ENCODE measurements around the gene SCNN1A. TPM values are rescaled to one million over a fixed set of nuclear protein-coding genes. Genes with fewer than 3 reads are reported as not detected.

Gene SCNN1A
- total RNA-seq, 6 experiments from 2014 or later, result 0.18 TPM; not detected in 5

- Mint-ChIP-seq H3K4me1 (ENCODE audit: low read depth) (peaks cover 8% of the 10 kb centered on the region), H3K4me3 (no peak overlapping the region), H3K27me3 (ENCODE audit: insufficient read depth) (peaks cover 15% of the 10 kb centered on the region), H3K9me3 (no peaks in the 10 kb centered on the region), H3K36me3 (ENCODE audit: low read depth) (no peaks in the 10 kb centered on the region), H3K27ac (no peak overlapping the region)
- no peak for DNase-seq
- TF ChIP-seq CTCF (IDR thresholded peaks at IDR 0.05), result no peak
These were observed 64.4 kb downstream of the SCNN1A start for GRCh38 chr12:6310771-6311610.

DNA sequence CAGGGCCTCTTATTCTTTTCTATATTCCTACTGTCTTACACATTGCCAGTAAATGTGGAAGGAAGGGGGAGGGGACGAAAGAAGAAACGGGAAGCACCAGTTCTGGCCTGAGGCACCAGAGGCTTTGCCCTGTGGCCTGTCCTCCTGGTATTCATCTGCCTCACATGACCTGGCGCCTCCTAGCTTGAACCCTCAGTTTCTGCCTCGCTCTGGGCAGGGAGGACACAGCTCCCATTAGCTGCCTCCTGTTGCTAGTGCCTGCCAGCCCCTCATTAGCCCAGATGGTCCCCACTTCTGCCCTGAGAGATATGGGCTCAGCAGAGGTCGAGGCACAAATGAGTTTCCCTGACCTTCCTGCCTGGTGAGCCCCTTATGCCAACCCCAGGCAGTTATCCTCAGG is 67.8 kb downstream of the SCNN1A start:
- H3K4me1 Mint-ChIP-seq (ENCODE audit: low read depth), result peaks cover 6% of the 10 kb centered on the region
- no peak overlapping the region for H3K4me3 Mint-ChIP-seq
- DNase-seq, result no peak
- no peak for TF ChIP-seq CTCF (IDR thresholded peaks at IDR 0.05)
- H3K9me3 Mint-ChIP-seq, result no peaks in the 10 kb centered on the region
- peaks cover 22% of the 10 kb centered on the region for H3K27me3 Mint-ChIP-seq (ENCODE audit: insufficient read depth)
- H3K36me3 Mint-ChIP-seq (ENCODE audit: low read depth), result no peaks in the 10 kb centered on the region
- no peak overlapping the region for H3K27ac Mint-ChIP-seq

- Mint-ChIP-seq H3K27ac (no peak overlapping the region), H3K27me3 (ENCODE audit: insufficient read depth) (peaks cover 22% of the 10 kb centered on the region), H3K9me3 (no peaks in the 10 kb centered on the region), H3K4me3 (no peak overlapping the region), H3K36me3 (ENCODE audit: low read depth) (no peaks in the 10 kb centered on the region), H3K4me1 (ENCODE audit: low read depth) (peaks cover 5% of the 10 kb centered on the region; the same call in 1 of the 2 replicates)
- TF ChIP-seq CTCF (IDR thresholded peaks at IDR 0.05), result no peak
- no peak for DNase-seq
These were observed 68.7 kb downstream of the SCNN1A start for GRCh38 chr12:6306599-6307220.

DNA sequence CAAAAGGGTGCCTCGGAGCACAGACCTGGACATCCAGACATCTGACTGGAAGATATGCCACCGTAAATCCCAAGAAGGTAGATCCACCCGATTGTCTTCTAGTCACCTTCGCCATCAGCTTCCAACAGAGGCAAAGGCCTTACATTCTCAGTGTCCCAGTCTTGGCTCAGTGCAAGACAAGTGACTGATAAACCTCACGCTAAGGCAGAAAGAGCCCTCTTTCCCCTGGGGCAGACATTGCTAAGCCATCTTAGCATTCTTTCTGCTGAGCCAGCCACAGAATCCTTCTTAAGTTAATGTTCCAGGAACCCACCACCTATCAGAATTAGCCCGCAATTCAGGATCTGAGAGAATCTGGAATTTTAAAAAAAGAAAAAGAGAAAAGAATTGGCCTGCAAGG is 69.2 kb downstream of the SCNN1A start:
- Mint-ChIP-seq H3K4me3 (no peak overlapping the region), H3K27ac (no peak overlapping the region), H3K9me3 (no peaks in the 10 kb centered on the region), H3K27me3 (ENCODE audit: insufficient read depth) (peaks cover 19% of the 10 kb centered on the region), H3K4me1 (ENCODE audit: low read depth) (peaks cover 5% of the 10 kb centered on the region; the same call in 1 of the 2 replicates), H3K36me3 (ENCODE audit: low read depth) (no peaks in the 10 kb centered on the region)
- DNase-seq, result no peak
- no peak for TF ChIP-seq CTCF (IDR thresholded peaks at IDR 0.05)

DNA sequence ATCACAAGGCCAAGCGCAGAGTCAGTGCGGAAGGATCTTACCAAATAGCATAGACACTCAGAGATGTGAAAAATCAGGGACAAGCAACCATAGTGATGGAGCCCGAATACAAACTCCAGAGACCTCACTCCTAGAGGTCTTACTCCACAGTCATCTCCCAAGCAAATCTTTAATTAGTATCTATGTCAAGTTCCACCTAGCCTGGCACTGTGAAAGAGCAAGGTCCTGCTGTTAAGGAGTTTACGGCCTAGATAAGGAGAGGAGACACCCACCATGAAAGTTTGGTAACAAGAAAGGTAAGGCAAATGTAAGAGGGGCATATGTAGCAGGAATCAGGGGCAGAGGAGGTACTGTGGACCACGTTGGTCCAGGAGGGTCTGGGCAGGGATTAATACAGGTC is 72.3 kb downstream of the SCNN1A start:
- H3K36me3 Mint-ChIP-seq (ENCODE audit: low read depth), result no peaks in the 10 kb centered on the region
- peaks cover 6% of the 10 kb centered on the region for H3K4me1 Mint-ChIP-seq (ENCODE audit: low read depth)
- H3K27me3 Mint-ChIP-seq (ENCODE audit: insufficient read depth), result peaks cover 12% of the 10 kb centered on the region
- TF ChIP-seq CTCF (IDR thresholded peaks at IDR 0.05), result no peak
- DNase-seq, result no peak
- no peaks in the 10 kb centered on the region for H3K9me3 Mint-ChIP-seq
- H3K27ac Mint-ChIP-seq, result no peak overlapping the region
- no peak overlapping the region for H3K4me3 Mint-ChIP-seq

Data from HFFc6 (cell line).